H7 (cell line): Measurements from ENCODE around the gene SKOR2. TPM values are rescaled to one million over a fixed set of nuclear protein-coding genes. Genes with fewer than 3 reads are reported as not detected.
"Not testable (repeated sequence)": the region's sequence is repeated elsewhere in the genome, so short reads cannot be mapped to it uniquely, and the experiment has no call there.

Experiments
- DNase-seq: peaks from one replicate; pipeline ENCODE4 v3.0.0; 2012
- H3K27me3 ChIP-seq: 2 replicates; pipeline ENCODE4 v1.6.0; 2011; ENCODE audit warnings: mild to moderate bottlenecking, low read length; ENCODE audit not compliant: control insufficient read depth, insufficient read depth
- H3K36me3 ChIP-seq: replicated peaks from 2 replicates; pipeline ENCODE4 v1.5.1; 2011; ENCODE audit warnings: low read length; ENCODE audit not compliant: control insufficient read depth, insufficient read depth
- H3K4me3 ChIP-seq: 2 replicates; pipeline ENCODE4 v1.5.1; 2011; ENCODE audit warnings: low read depth, mild to moderate bottlenecking, control low read depth, low read length, moderate library complexity; ENCODE audit not compliant: insufficient read depth
- total RNA-seq: library from RNA; depleted of rRNA; stranded (reverse); fragments of >200 nt; shearing (Covaris generic); gene quantifications from 2 replicates; pipeline ENCODE4 v1.2.3, GENCODE V29; 2014; rRNA removed

Gene SKOR2
- total RNA-seq, 1 experiment from 2014 or later: 0.07 TPM

GRCh38 chr18:47158404-47158803 lies 93.1 kb downstream of the SKOR2 start:
- H3K27me3 ChIP-seq, H3K4me3 ChIP-seq, DNase-seq: not testable (repeated sequence)

More at GRCh38 chr18:47158404-47158803, 93.1 kb downstream of the SKOR2 start:
- not testable (repeated sequence) for H3K36me3 ChIP-seq

Other genes with a start within 250 kb of the SKOR2 start
- not detected in 2 replicates for gene ELOA2, start 216.0 kb downstream of the SKOR2 start, total RNA-seq
- gene HDHD2, start 101.2 kb downstream of the SKOR2 start, total RNA-seq: 19.7 and 22.9 TPM in 2 replicates
- gene IER3IP1, start 75.3 kb downstream of the SKOR2 start, total RNA-seq: 15.0 and 22.7 TPM in 2 replicates